ENCODE results near the gene BMERB1. TPM values are rescaled to one million over a fixed set of nuclear protein-coding genes. Genes with fewer than 3 reads are reported as not detected.
"Not testable (repeated sequence)": the region's sequence is repeated elsewhere in the genome, so short reads cannot be mapped to it uniquely, and the experiment has no call there.

Gene BMERB1
- total and polyA plus RNA-seq, 9 of the 15 experiments (the other 6 are each of a cell fraction or from before 2014, with no cell fraction given) = 0.29 to 2.9 (median 0.94) TPM

DNA sequence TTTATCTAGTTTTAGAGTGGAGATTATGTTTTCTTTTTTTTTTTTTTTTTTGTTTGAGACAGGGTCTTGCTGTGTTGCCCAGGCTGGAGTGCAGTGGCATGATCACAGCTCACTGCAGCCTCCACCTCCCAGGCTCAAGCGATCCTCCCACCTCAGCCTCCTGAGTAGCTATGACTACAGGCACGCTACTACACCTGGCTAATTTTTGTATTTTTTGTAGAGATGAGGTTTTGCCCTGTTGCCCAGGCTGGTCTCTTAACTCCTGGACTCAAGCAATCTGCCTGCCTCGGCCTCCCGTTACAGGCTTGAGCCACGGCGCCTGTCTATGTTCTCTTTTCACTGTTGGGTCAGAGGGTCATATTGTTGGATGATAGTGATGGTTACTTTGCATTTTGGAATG lies 34.1 kb upstream of the BMERB1 start:
- intact Hi-C loops (cut with micrococcal nuclease); H3K4me2 ChIP-seq (ENCODE audit: insufficient read depth, low read length); POLR2A ChIA-PET; H3K9me3 ChIP-seq (replicated peaks; ENCODE audit: control insufficient read depth, insufficient read depth, low read depth, low read length); H3K4me3 ChIP-seq; H3K79me2 ChIP-seq (ENCODE audit: control insufficient read depth, insufficient read depth, low read length); CTCF ChIA-PET (ENCODE audit: low intra/inter-chr PET ratio); FAIRE-seq; DNase-seq (ENCODE audit: extremely low read depth in 1 of 4, low spot score in 3 of 4); H4K20me1 ChIP-seq (replicated peaks; ENCODE audit: control insufficient read depth, insufficient read depth, low read length); H2AFZ ChIP-seq (ENCODE audit: low read depth, low read length); ATAC-seq; H3K4me1 ChIP-seq (replicated peaks in 1 of 2; ENCODE audit: control insufficient read depth in 2 of 2, insufficient read depth in 2 of 2, low read length in 2 of 2); H3K36me3 ChIP-seq (ENCODE audit: control insufficient read depth, insufficient read depth, low read length); H3K9me1 ChIP-seq (ENCODE audit: control insufficient read depth, insufficient read depth, low read length); BruUV-seq (replicated peaks); H3K27ac ChIP-seq (ENCODE audit: extremely low read depth, low read depth, low read length); in situ Hi-C loops (cut with MboI); H3K9ac ChIP-seq (ENCODE audit: insufficient read depth in 1 of 2, low read depth in 2 of 2, low read length in 2 of 2): not testable (repeated sequence)
- TF ChIP-seq ZNF121 (CRISPR knock-in tag; conservative IDR thresholded peaks at IDR 0.05) = peak; percentile 76
- 8% methylated on average over 6 of the region's 6 CpGs for WGBS (ENCODE audit: insufficient coverage, low coverage, missing lambda C conversion rate)
- H3K27me3 ChIP-seq (ENCODE audit: control insufficient read depth in 2 of 2, insufficient read depth in 2 of 2, low read length in 2 of 2) = peaks cover 5 to 19% of the 10 kb centered on the region in 2 experiments; a peak in 4 of 5 replicates

DNA sequence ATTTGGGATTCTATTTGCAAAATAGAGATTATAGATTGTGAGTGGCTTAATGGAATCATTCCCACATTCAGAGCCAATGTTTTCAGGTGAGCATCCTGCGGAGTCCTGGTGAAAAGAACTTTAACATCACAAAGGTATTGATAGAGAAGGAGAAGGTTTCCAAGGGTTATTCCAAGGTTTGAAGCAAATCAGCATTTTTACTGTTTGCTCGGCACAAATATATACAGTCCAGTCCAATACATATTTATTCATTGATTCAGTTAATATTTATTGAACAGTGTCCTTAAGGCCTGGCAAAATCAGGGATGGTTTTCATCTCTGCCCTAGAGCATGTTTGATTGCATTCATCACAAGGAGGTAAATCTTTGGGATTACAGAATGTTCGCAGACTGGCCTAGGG lies 32.4 kb upstream of the BMERB1 start:
- Histone ChIP-seq H3K9me1 (ENCODE audit: control insufficient read depth, insufficient read depth, low read length) (no peaks in the 10 kb centered on the region), H3K27ac (ENCODE audit: extremely low read depth, low read depth, low read length) (no peak overlapping the region), H3K79me2 (ENCODE audit: control insufficient read depth, insufficient read depth, low read length) (no peaks in the 10 kb centered on the region), H3K27me3 (ENCODE audit: control insufficient read depth in 2 of 2, insufficient read depth in 2 of 2, low read length in 2 of 2) (peaks cover 5 to 19% of the 10 kb centered on the region in 2 experiments; a peak in 4 of 5 replicates), H3K4me3 (no peak overlapping the region), H2AFZ (ENCODE audit: low read depth, low read length) (no peak overlapping the region), H3K4me2 (ENCODE audit: insufficient read depth, low read length) (no peak overlapping the region), H3K9ac (ENCODE audit: insufficient read depth in 1 of 2, low read depth in 2 of 2, low read length in 2 of 2) (no peak overlapping the region), H4K20me1 (replicated peaks; ENCODE audit: control insufficient read depth, insufficient read depth, low read length) (no peaks in the 10 kb centered on the region), H3K36me3 (ENCODE audit: control insufficient read depth, insufficient read depth, low read length) (no peaks in the 10 kb centered on the region), H3K4me1 (replicated peaks in 1 of 2; ENCODE audit: control insufficient read depth in 2 of 2, insufficient read depth in 2 of 2, low read length in 2 of 2) (no peaks in the 10 kb centered on the region), H3K9me3 (replicated peaks; ENCODE audit: control insufficient read depth, insufficient read depth, low read depth, low read length) (no peaks in the 10 kb centered on the region)
- TF ChIP-seq ZSCAN29 (IDR thresholded peaks at IDR 0.05) (no peak), HSF4 (CRISPR knock-in tag; IDR thresholded peaks at IDR 0.05; ENCODE audit: borderline replicate concordance) (no peak)
- POLR2A ChIA-PET = no interaction called here
- no peak for FAIRE-seq
- ATAC-seq = no peak
- intact Hi-C loops (cut with micrococcal nuclease) = no loop called here
- CTCF ChIA-PET (ENCODE audit: low intra/inter-chr PET ratio) = no interaction called here
- 4% methylated on average over 3 of the region's 3 CpGs for WGBS (ENCODE audit: insufficient coverage, low coverage, missing lambda C conversion rate)
- in situ Hi-C loops (cut with MboI) = no loop called here
- DNase-seq (ENCODE audit: extremely low read depth in 1 of 4, low spot score in 3 of 4) = no peak
- no TSS peak for BruUV-seq (replicated peaks)

Measured in K562 (cell line).